BJ (cell line): ENCODE results near the gene AHDC1. TPM values are rescaled to one million over a fixed set of nuclear protein-coding genes. Genes with fewer than 3 reads are reported as not detected.

Source experiments
- CTCF ChIA-PET: fragments of 350-600 bp; formaldehyde crosslinking; extraction: SDS; loops from one replicate; lab custom pipeline; 2021; ENCODE audit warnings: antibody characterized with exemption, inconsistent platforms; lab: Yijun Ruan, JAX
- POLR2A ChIA-PET: fragments of 300-600 bp; sonication (Branson Sonifier 250); formaldehyde crosslinking; extraction: SDS; loops from one replicate; lab custom pipeline; 2021; ENCODE audit warnings: antibody characterized with exemption; lab: Charles Lee
- DNase-seq: peaks from one replicate; pipeline ENCODE4 v3.0.0-alpha.2; 2011; ENCODE audit warnings: low read depth
- H3K27me3 ChIP-seq: 2 replicates; pipeline ENCODE4 v1.6.0; 2011; ENCODE audit warnings: low read length; ENCODE audit not compliant: control insufficient read depth, insufficient read depth
- H3K36me3 ChIP-seq: 2 replicates; pipeline ENCODE4 v1.5.1; 2011; ENCODE audit warnings: low read length; ENCODE audit not compliant: control insufficient read depth, insufficient read depth
- H3K4me3 ChIP-seq: 2 replicates; pipeline ENCODE4 v1.5.1; 2011; ENCODE audit warnings: low read depth, mild to moderate bottlenecking, control low read depth, low read length
- CTCF ChIP-seq: IDR thresholded peaks from 2 replicates; pipeline ENCODE4 v1.5.1; 2011; ENCODE audit warnings: low read depth, mild to moderate bottlenecking, control low read depth, inconsistent platforms, low read length, moderate library complexity; ENCODE audit not compliant: insufficient read depth
- polyA plus RNA-seq: library from polyadenylated mRNA; depleted of rRNA; stranded (reverse); fragments of >200 nt; gene quantifications from 2 replicates; pipeline ENCODE4 v1.2.3, GENCODE V29; 2011

Gene AHDC1
- polyA plus RNA-seq, 1 experiment: 4.1 TPM

- no peak for DNase-seq
- ChIA-PET POLR2A (no interaction called here), CTCF (interaction anchor here (5.5 to 12.5 kb wide), 2 partner anchors 11 to 53 kb away, joined by 105 to 238 read pairs; partner anchors contain the start of gene AHDC1)
- H3K4me3 ChIP-seq: no peak overlapping the region
- no peak for TF ChIP-seq CTCF
- peaks cover 36% of the 10 kb centered on the region for H3K36me3 ChIP-seq
- H3K27me3 ChIP-seq: no peaks in the 10 kb centered on the region
Observed at GRCh38 chr1:27552911-27553420, 51.0 kb downstream of the AHDC1 start.

GRCh38 chr1:27551953-27552312 is 52.0 kb downstream of the AHDC1 start:
- Histone ChIP-seq H3K36me3 (peaks cover 44% of the 10 kb centered on the region), H3K4me3 (no peak overlapping the region), H3K27me3 (no peaks in the 10 kb centered on the region)
- ChIA-PET CTCF (interaction anchor here (0.8 to 12.5 kb wide), 2 partner anchors 54 to 119 kb away, joined by 4 to 238 read pairs; partner anchors contain the start of gene AHDC1), POLR2A (no interaction called here)
- no peak for TF ChIP-seq CTCF
- DNase-seq: no peak

- ChIA-PET CTCF (interaction anchor here (0.8 to 12.5 kb wide), 3 partner anchors 43 to 119 kb away, joined by 3 to 238 read pairs (median 4); partner anchors contain the start of gene AHDC1), POLR2A (no interaction called here)
- peaks cover 47% of the 10 kb centered on the region for H3K36me3 ChIP-seq
- DNase-seq: no peak
- H3K4me3 ChIP-seq: no peak overlapping the region
- no peaks in the 10 kb centered on the region for H3K27me3 ChIP-seq
- TF ChIP-seq CTCF: no peak
Observed at GRCh38 chr1:27551170-27551952, 52.6 kb downstream of the AHDC1 start.

GRCh38 chr1:27550510-27551169 is 53.3 kb downstream of the AHDC1 start:
- CTCF ChIA-PET: interaction anchor here (0.9 to 12.5 kb wide), 2 partner anchors 44 to 55 kb away, joined by 3 to 238 read pairs; partner anchors contain the start of gene AHDC1
- H3K27me3 ChIP-seq: no peaks in the 10 kb centered on the region
- no peak for DNase-seq
- TF ChIP-seq CTCF: no peak
- no peak overlapping the region for H3K4me3 ChIP-seq
- peaks cover 49% of the 10 kb centered on the region for H3K36me3 ChIP-seq
- POLR2A ChIA-PET: no interaction called here

- no peak for TF ChIP-seq CTCF
- peaks cover 48% of the 10 kb centered on the region for H3K36me3 ChIP-seq
- H3K27me3 ChIP-seq: no peaks in the 10 kb centered on the region
- ChIA-PET CTCF (no interaction called here), POLR2A (no interaction called here)
- no peak overlapping the region for H3K4me3 ChIP-seq
- DNase-seq: no peak
Observed at GRCh38 chr1:27549807-27550408, 54.0 kb downstream of the AHDC1 start.
